Bronchial epithelial cell (primary cell): ENCODE measurements around the gene SP140L. TPM values are rescaled to one million over a fixed set of nuclear protein-coding genes. Genes with fewer than 3 reads are reported as not detected.
A peak's percentile ranks its signal among the peaks of the same experiment; 100 is the strongest.

Experiments used
- DNase-seq: peaks from one replicate; pipeline ENCODE4 v3.0.0-alpha.2; 2010; ENCODE audit warnings: low read depth
- FAIRE-seq: peaks from 2 replicates; lab custom pipeline; 2011; peaks lifted over from hg19 to GRCh38; lab: Jason Lieb, UNC
- H3K27me3 ChIP-seq: 2 replicates; pipeline ENCODE4 v1.5.1; 2011; ENCODE audit warnings: low read length; ENCODE audit not compliant: control insufficient read depth, insufficient read depth
- H3K36me3 ChIP-seq: 2 replicates; pipeline ENCODE4 v1.5.1; 2011; ENCODE audit warnings: low read length; ENCODE audit not compliant: control insufficient read depth, insufficient read depth
- H3K4me3 ChIP-seq: 2 replicates; pipeline ENCODE4 v1.5.1; 2011; ENCODE audit warnings: mild to moderate bottlenecking, low read depth, low read length, control low read depth
- total RNA-seq: library from RNA; depleted of rRNA; stranded (reverse); fragments of >200 nt; gene quantifications from 2 replicates; pipeline ENCODE4 v1.2.1, GENCODE V29; 2014
- TF ChIP-seq, protein P1 (sequence below): IDR thresholded peaks from 2 replicates; pipeline ENCODE4 v1.5.1; 2011; ENCODE audit warnings: mild to moderate bottlenecking, moderate library complexity, low read length, control low read depth, inconsistent platforms; ENCODE audit not compliant: insufficient read depth, severe bottlenecking

Gene SP140L
- total RNA-seq, 1 donor from 2014 or later: 1.6 TPM

DNA sequence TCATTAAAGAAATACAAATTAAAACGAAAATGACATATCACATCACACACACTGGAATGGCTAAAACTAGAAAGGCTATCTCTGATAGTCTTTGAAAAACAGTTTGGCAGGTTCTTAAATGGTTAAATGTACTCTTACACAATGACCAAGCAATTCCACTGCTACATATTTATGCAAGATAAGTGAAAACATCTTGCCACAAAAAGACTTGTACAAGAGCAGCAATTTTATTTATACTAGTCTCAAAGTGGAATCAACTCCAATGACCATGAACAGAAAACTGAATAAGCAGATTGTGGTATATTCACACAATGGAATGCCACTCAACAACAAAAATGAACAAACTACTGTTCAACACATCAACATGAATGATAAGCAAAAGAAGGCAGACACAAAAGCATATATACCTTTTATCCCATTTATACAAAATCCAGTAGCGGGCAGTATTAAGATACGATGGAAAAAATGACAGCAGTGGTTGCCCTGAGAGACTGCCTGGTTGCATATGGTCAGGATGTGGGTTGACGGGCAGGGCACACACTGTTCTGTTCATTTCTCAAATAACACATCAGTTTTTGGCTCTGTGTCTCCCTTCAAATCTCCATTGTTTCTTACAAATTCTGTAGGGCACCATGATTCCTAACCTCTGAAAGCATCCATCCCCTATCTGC lies 114.4 kb downstream of the SP140L start:
- DNase-seq: no peak
- peak; percentile 32 for FAIRE-seq
- Histone ChIP-seq H3K4me3 (no peak overlapping the region), H3K27me3 (no peaks in the 10 kb centered on the region), H3K36me3 (peaks cover 7% of the 10 kb centered on the region)
- TF ChIP-seq, protein P1, sequence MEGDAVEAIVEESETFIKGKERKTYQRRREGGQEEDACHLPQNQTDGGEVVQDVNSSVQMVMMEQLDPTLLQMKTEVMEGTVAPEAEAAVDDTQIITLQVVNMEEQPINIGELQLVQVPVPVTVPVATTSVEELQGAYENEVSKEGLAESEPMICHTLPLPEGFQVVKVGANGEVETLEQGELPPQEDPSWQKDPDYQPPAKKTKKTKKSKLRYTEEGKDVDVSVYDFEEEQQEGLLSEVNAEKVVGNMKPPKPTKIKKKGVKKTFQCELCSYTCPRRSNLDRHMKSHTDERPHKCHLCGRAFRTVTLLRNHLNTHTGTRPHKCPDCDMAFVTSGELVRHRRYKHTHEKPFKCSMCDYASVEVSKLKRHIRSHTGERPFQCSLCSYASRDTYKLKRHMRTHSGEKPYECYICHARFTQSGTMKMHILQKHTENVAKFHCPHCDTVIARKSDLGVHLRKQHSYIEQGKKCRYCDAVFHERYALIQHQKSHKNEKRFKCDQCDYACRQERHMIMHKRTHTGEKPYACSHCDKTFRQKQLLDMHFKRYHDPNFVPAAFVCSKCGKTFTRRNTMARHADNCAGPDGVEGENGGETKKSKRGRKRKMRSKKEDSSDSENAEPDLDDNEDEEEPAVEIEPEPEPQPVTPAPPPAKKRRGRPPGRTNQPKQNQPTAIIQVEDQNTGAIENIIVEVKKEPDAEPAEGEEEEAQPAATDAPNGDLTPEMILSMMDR: no peak

DNA sequence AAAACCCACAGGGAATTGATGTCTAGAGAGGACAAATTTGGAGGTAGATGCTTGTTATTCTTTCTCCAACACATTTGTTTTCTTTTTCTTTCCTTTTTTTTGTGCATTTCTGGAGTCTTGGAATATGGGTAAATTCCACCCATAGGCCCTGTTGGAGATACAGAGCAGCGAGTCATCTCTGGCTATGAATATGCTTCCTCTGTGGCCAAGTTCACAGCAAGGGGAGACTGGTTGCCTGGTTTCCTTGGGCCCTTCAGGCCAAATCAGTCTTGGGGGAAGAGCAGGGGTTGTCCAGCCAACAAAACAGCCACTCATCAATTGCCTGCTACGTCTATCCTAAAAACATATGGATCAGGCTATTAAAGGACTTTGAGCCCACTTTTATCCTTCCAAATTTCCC lies 116.5 kb downstream of the SP140L start:
- no peaks in the 10 kb centered on the region for H3K27me3 ChIP-seq
- H3K4me3 ChIP-seq: no peak overlapping the region
- FAIRE-seq (no peak), DNase-seq (peak; percentile 34)
- TF ChIP-seq, protein P1: no peak
- peaks cover 10% of the 10 kb centered on the region for H3K36me3 ChIP-seq

DNA sequence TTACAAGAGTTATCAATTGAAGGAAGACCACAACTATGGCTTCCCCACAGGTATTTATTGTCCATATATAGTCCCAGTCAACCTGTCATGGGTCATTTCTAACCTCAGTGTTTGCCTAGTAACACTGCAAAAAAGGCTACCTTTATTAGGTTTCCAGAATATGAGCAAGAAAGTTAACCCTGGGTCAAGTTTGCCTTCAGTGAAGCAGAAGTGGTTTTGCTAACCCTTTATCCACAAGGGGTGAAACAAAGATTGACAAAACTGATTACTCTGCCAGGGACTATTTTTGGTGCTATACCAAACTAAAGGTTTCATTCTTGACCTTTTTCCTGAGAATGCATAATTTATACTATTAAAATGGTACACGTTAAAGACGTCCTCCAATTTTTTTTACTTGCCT lies 117.8 kb downstream of the SP140L start:
- no peak for DNase-seq
- H3K36me3 ChIP-seq: peaks cover 14% of the 10 kb centered on the region
- no peaks in the 10 kb centered on the region for H3K27me3 ChIP-seq
- TF ChIP-seq, protein P1: no peak
- no peak overlapping the region for H3K4me3 ChIP-seq
- FAIRE-seq: no peak

DNA sequence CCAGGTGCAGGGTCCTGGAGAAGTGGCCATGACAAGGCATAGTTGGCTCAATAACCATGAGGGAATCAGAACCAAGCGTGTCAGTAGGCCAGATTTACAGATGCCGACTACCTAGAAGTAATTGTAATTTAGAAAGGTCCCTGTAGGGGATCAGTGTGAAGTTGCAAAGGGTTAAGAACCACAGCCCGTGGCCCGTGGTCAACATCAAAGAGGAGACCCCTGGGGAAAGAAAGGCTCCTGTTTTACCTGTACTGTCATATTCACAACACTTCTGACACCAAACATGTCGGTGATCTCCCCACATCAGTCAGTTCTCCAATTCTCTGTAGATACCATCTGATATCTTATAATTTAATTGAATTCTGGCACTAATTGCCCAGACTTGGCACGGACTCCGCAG lies 120.0 kb downstream of the SP140L start:
- peaks cover 12% of the 10 kb centered on the region for H3K36me3 ChIP-seq
- DNase-seq (no peak), FAIRE-seq (no peak)
- no peaks in the 10 kb centered on the region for H3K27me3 ChIP-seq
- TF ChIP-seq, protein P1: no peak
- H3K4me3 ChIP-seq: no peak overlapping the region

DNA sequence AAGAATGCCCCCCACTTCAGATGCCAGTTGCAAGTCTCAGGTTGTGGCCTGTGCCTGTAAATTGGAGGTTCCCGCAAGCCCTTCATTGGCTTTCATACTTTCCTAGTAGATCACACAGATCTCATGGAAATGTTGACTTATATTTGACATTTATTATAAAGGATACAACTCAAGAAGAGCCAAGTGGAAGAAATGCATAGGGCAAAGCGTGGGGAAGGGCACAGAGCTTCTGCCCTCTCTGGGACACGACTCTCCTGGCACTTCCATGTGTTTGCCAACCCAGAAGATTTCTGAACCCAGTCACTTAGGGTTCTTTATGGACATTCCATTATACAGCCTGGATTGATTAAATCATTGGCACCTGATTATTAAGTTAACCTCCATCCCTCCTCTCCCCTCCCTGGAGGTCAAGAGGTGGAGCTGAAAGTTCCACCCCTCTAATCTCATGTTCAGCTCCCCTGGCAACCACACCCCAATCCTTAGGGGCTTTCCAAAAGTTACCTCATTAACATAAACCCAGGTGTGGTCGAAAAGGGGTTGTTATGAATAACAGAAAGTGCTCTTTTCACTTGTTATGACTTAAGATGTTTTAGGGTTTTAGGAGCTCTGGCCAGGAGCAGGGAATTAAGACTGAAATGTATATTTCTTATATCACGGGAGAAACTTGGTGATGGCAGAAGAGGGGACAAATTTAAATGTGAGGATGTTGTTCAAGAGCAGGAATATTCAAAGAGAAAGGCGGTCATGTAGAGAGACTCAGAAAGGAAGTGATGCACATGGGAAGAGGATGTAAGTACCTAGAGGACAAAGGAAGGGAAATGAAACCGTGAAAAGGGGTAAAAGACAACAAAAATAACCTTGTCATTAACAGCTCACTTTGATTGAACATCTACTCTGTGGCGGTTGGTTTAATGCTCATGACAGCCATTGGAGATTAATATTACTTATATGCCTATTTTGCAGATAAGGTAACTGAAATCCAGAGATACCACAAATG lies 120.8 kb downstream of the SP140L start:
- FAIRE-seq (no peak), DNase-seq (no peak)
- TF ChIP-seq, protein P1: no peak

More for the DNA sequence above, 120.8 kb downstream of the SP140L start:
- no peak overlapping the region for H3K4me3 ChIP-seq
- no peaks in the 10 kb centered on the region for H3K27me3 ChIP-seq
- peaks cover 12% of the 10 kb centered on the region for H3K36me3 ChIP-seq
